ENCODE data around the gene GNAZ. TPM values are rescaled to one million over a fixed set of nuclear protein-coding genes. Genes with fewer than 3 reads are reported as not detected.

GNAZ gene
- total RNA-seq, 1 experiment from 2014 or later, result 0.94 TPM

GRCh38 chr22:23106906-23107367 is 36.6 kb downstream of the GNAZ start:
- no peak for DNase-seq (ENCODE audit: low read depth)

GRCh38 chr22:23107487-23108248 is 37.3 kb downstream of the GNAZ start:
- no peak for DNase-seq (ENCODE audit: low read depth)

GRCh38 chr22:23108249-23109078 is 38.1 kb downstream of the GNAZ start:
- DNase-seq (ENCODE audit: low read depth), result no peak

GRCh38 chr22:23109079-23109347 is 38.7 kb downstream of the GNAZ start:
- no peak for DNase-seq (ENCODE audit: low read depth)

- no peak for DNase-seq (ENCODE audit: low read depth)
These were observed 39.2 kb downstream of the GNAZ start for GRCh38 chr22:23109441-23109978.

- DNase-seq (ENCODE audit: low read depth), result peak; percentile 11
These were observed 40.0 kb downstream of the GNAZ start for GRCh38 chr22:23110190-23110921.

- DNase-seq (ENCODE audit: low read depth), result peak; percentile 4
These were observed 40.7 kb downstream of the GNAZ start for GRCh38 chr22:23110922-23111527.

GRCh38 chr22:23112472-23113012 is 42.2 kb downstream of the GNAZ start:
- DNase-seq (ENCODE audit: low read depth), result no peak

GRCh38 chr22:23113067-23113846 is 42.9 kb downstream of the GNAZ start:
- DNase-seq (ENCODE audit: low read depth), result no peak

- DNase-seq (ENCODE audit: low read depth), result no peak
These were observed 43.8 kb downstream of the GNAZ start for GRCh38 chr22:23113847-23114720.

GRCh38 chr22:23114721-23115020 is 44.4 kb downstream of the GNAZ start:
- no peak for DNase-seq (ENCODE audit: low read depth)

- DNase-seq (ENCODE audit: low read depth), result no peak
These were observed 45.0 kb downstream of the GNAZ start for GRCh38 chr22:23115369-23115768.

- no peak for DNase-seq (ENCODE audit: low read depth)
These were observed 45.6 kb downstream of the GNAZ start for GRCh38 chr22:23115825-23116494.

- no peak for DNase-seq (ENCODE audit: low read depth)
These were observed 46.4 kb downstream of the GNAZ start for GRCh38 chr22:23116506-23117263.

- DNase-seq (ENCODE audit: low read depth), result no peak
These were observed 47.0 kb downstream of the GNAZ start for GRCh38 chr22:23117275-23117674.

GRCh38 chr22:23117891-23118646 is 47.8 kb downstream of the GNAZ start:
- DNase-seq (ENCODE audit: low read depth), result no peak

GRCh38 chr22:23118647-23119493 is 48.6 kb downstream of the GNAZ start:
- DNase-seq (ENCODE audit: low read depth), result no peak

Data from M059J (cell line).